ENCODE data around the gene TNS1. TPM values are rescaled to one million over a fixed set of nuclear protein-coding genes. Genes with fewer than 3 reads are reported as not detected.
"Not testable (repeated sequence)": the region's sequence is repeated elsewhere in the genome, so short reads cannot be mapped to it uniquely, and the experiment has no call there.

The TNS1 gene
- 2.0 TPM for polyA plus RNA-seq (2012; ENCODE audit: insufficient read depth, insufficient read length)

DNA sequence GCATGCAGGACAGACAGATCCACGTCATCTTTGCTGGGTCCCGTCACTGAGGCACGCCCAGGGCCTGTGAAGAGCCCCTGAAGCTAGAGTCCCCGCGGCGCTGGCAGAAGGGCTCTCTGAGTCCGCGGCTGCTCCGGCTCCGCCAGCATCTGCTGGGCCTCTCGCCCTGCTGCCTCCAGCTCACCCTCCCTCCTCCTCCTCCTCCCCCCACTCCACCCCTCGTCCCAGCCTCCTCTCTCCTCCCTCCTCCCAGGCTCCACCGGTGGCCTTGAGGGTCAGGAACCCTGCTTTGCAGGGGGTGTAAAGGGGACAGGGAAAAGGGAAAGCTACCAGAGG is at the start of gene TNS1:
Gene TNS1, minus strand, starts transcription at position 151 of the 336 bp plus-strand sequence. Its CDS starts 123 bp downstream, at position 28.
- no peak within 1 kb of the TSS for H3K4me3 ChIP-seq (ENCODE audit: low read length)
- no peak for DNase-seq (ENCODE audit: low read depth, low spot score)

DNA sequence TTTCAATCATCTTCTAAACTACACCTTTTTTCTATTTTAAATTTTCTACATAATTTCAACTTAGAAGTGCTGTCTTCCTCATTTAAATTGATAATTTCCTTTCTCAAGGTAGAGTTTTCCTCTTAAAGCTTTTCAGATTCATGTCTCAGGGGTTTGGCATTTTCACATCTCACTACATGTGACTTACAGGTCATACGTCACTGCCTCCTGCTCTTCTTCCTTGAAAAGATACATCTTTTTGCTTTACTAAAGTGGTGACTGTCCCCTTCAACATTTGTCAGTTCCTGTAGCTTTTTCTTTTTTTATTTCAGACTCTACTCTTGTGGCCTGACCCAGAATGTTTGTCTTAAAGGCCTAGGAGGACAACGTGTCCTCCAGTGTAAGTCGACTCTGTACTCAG is 49.1 kb upstream of the TNS1 start:
- H3K4me3 ChIP-seq (ENCODE audit: low read length), result no peak overlapping the region
- no peak for DNase-seq (ENCODE audit: low read depth, low spot score)

GRCh38 chr2:218047536-218048225 is 44.9 kb upstream of the TNS1 start:
- DNase-seq (ENCODE audit: low read depth, low spot score), result no peak
- H3K4me3 ChIP-seq (ENCODE audit: low read length), result no peak overlapping the region

DNA sequence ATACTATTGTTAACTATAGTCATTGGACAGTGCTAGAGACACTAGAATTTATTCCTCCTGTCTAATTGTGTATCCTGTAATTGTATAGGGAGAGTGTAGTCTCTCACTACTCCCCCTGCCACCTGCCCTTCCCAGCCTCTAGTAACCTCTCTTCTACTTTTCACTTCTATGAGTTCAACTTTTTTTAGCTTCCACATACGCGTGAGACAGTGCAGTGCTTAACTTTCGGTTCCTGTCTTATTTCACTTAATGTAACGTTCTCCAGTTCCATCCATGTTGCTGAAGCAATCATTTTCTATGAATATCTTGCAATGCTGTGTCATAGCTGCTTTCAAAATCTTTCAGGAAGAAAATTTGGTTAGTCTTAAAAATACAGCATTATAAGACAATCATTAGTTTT is 43.4 kb upstream of the TNS1 start:
- DNase-seq (ENCODE audit: low read depth, low spot score), result no peak
- no peak overlapping the region for H3K4me3 ChIP-seq (ENCODE audit: low read length)

GRCh38 chr2:218044599-218044998 is 41.8 kb upstream of the TNS1 start:
- H3K4me3 ChIP-seq (ENCODE audit: low read length); DNase-seq (ENCODE audit: low read depth, low spot score): not testable (repeated sequence)

DNA sequence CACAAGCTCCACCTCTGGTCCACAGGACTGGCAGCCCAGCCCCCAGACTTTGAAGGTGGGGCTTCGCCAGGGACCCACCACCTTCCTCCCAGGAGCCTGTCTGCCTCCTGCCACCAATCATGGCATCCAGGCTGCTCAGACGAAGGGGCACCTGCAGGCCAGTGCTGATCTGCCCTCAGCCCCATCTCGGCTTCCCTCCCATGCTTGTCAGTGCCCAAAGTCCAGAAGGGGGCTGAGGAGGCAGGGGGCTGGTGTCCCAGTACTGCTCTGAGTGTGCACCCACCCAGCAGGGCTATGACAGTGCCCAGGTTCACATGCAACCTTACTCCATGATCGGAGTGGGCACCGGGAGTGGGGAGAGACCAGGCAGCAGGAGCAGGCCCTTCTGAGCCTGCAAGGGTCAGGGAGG is 40.9 kb upstream of the TNS1 start:
- DNase-seq (ENCODE audit: low read depth, low spot score), result no peak
- H3K4me3 ChIP-seq (ENCODE audit: low read length), result no peak overlapping the region

- no peak overlapping the region for H3K4me3 ChIP-seq (ENCODE audit: low read length)
- no peak for DNase-seq (ENCODE audit: low read depth, low spot score)
Measured at GRCh38 chr2:218043100-218043499, 40.3 kb upstream of the TNS1 start.

DNA sequence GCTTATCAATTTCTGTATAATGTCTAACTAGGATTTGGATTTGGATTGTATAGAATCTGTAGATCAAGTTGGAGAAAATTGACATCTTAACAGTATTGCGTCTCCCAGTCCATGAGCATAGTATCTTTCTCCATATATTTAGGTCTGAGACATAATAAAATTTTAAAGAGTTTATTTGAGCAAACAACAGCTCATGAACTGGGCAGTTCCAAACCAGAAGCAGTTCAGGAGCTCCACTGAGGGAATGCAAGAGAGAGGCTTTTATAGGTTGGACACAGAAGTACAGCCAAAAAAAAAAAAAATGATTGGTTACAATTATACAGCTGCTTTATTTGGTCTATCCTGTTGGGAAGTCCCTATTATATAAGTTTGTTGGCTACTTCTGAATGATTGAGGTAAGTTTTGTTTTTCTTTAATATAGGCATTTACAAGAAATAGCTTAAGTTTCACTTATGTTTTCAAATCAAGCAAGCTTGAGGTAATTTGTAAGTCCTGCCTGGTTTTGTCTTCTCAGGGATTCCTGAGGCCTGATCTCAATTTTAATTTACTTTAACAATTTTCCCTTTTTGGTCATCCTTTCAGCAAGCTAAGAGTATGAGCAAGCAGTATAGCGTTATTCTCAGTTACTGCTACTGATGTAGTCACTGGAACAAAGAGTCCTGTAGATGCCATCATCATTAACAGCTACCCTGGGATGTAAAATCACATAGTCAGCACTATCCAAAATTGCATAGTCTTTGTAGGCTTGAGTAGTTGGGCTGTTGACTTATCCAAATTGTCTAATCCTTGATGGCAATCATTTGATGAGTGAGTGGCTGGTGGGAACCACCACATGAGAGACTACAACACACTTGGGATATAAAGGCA is 38.7 kb upstream of the TNS1 start:
- no peak for DNase-seq (ENCODE audit: low read depth, low spot score)
- no peak overlapping the region for H3K4me3 ChIP-seq (ENCODE audit: low read length)

GRCh38 chr2:218040883-218041282 is 38.1 kb upstream of the TNS1 start:
- no peak for DNase-seq (ENCODE audit: low read depth, low spot score)
- no peak overlapping the region for H3K4me3 ChIP-seq (ENCODE audit: low read length)

DNA sequence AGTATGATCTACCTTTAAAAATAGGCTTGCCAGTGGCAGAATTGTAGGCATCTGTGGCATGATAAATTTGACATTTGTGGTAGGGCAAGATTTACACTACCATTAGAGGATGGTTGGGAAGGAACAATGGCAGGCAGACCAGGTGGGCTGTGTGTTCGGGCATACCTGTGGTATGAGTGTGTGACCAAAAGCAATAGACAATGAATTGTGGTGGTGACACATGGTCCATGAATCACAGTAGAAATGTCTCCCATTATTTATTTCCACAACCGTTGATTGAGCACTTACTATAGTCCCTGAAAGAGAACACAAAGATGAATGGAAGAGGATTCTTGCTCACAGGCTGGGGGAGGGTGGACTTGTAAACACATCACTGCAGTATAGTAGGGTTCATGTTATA is 36.4 kb upstream of the TNS1 start:
- H3K4me3 ChIP-seq (ENCODE audit: low read length), result no peak overlapping the region
- DNase-seq (ENCODE audit: low read depth, low spot score), result no peak

DNA sequence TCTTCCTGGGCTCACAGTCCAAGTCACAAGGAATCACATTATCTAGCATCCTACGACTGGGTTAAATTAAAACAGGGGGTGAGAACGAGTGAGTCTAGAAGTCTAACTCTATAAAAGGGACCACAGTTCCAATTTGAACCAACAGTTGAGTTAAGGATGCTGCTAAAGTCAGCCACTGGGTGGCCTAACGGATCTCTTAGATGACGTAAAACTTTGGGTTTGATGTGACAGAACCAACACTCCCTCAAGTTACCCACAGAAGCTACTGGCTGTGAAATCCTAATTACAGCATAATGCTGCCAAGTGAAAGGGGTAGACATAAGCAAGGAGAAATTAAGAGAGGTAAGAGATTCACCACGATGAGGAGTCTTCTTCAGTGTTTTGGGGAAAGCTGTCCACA is 33.6 kb upstream of the TNS1 start:
- H3K4me3 ChIP-seq (ENCODE audit: low read length), result no peak overlapping the region
- peak; percentile 32 for DNase-seq (ENCODE audit: low read depth, low spot score)

DNA sequence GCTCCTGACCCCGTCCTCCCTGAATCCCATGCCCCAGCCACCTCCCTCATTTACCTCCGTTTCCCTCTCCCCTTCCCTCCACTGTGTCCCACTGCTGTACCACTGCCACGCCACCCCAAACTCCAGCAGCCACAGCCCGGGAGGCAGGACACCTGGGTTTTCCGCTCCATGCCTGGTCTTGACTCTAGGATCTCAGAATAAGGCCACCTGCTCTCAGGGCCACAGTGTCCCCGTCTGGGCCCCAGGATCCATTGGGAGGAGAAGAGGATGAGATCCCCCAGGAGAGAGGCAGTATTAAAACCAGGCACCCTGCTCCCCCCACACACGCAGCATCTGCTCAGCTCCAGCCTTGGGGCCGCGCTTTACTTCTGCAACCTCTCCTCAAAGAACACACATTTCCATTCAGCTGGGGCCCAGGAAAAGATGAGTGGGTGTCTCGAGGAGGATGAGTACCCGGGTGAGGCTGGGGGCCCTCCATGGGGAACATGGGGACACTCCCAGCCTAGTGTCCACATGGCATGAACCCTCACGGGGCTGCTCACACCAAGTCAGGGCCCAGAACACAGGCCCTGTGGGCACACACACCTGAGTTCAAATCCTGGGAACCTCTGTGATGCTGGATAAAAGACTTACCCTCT is 32.8 kb upstream of the TNS1 start:
- H3K4me3 ChIP-seq (ENCODE audit: low read length), result no peak overlapping the region
- DNase-seq (ENCODE audit: low read depth, low spot score), result no peak

GRCh38 chr2:218034497-218035213 is 31.9 kb upstream of the TNS1 start:
- DNase-seq (ENCODE audit: low read depth, low spot score), result peak; percentile 72
- not testable (repeated sequence) for H3K4me3 ChIP-seq (ENCODE audit: low read length)

- H3K4me3 ChIP-seq (ENCODE audit: low read length), result no peak overlapping the region
- no peak for DNase-seq (ENCODE audit: low read depth, low spot score)
Measured at GRCh38 chr2:218033590-218034496, 31.0 kb upstream of the TNS1 start.

GRCh38 chr2:218033208-218033589 is 30.4 kb upstream of the TNS1 start:
- no peak overlapping the region for H3K4me3 ChIP-seq (ENCODE audit: low read length)
- no peak for DNase-seq (ENCODE audit: low read depth, low spot score)

- DNase-seq (ENCODE audit: low read depth, low spot score), result no peak
- no peak overlapping the region for H3K4me3 ChIP-seq (ENCODE audit: low read length)
Measured at GRCh38 chr2:218032336-218033171, 29.8 kb upstream of the TNS1 start.

DNA sequence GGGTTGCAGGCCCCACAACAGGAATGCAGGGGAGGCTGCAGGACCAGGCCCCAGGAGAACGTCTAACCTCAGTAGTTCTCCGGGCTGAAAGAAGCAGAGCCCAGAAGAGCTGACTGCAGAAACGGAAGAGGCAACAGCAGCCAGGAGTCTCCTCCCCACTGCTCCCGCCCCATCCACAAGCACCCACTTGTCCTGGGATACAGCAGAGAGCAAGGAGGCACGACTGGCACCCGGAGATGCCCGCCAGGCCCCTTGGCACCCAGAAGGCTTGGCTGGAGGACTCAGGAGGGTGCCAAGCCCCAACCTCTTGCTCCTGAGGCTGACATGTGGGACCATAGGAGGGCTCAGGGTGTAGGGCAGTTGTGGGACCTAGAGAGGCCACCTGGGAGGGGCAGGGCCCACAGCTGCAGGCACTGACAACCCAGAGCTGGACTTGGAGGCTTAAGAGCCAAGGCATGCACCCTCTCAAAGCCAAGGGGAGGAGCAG is 29.0 kb upstream of the TNS1 start:
- no peak overlapping the region for H3K4me3 ChIP-seq (ENCODE audit: low read length)
- no peak for DNase-seq (ENCODE audit: low read depth, low spot score)

DNA sequence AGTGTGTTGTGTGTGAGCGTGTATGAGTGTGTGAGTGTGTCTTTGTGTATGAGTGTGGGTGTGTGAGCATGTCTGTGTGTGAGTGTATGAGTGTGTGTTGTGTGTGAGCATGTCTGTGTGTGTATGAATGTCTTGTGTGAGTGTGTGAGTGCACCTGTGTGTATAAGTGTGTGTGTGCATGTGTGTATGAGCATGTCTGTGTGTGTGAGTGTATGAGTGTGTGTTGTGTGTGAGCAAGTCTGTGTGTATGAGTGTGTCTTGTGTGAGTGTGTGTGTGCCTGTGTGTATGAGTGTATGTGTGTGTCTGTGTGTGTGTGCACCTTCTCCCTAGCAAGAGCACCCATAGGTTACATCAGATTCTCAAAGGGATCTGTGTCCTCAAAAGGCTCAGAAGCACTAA is 28.5 kb upstream of the TNS1 start:
- no peak for DNase-seq (ENCODE audit: low read depth, low spot score)
- no peak overlapping the region for H3K4me3 ChIP-seq (ENCODE audit: low read length)
